Measurements from ENCODE around the gene MAN1B1. TPM values are rescaled to one million over a fixed set of nuclear protein-coding genes. Genes with fewer than 3 reads are reported as not detected.

The MAN1B1 gene
- total and polyA plus RNA-seq, 2 of the 8 experiments (the other 6 are each of a cell fraction or from before 2014, with no cell fraction given), result 33.7 to 36.3 TPM

- H3K79me2 ChIP-seq (ENCODE audit: control insufficient read depth in 1 of 2, insufficient read depth in 2 of 2, low read length in 2 of 2), result no peaks in the 10 kb centered on the region
Measured at GRCh38 chr9:137089232-137089947, 2.6 kb downstream of the MAN1B1 start.

More at GRCh38 chr9:137089232-137089947, 2.6 kb downstream of the MAN1B1 start:
- no peak overlapping the region for H2BK120ac ChIP-seq (replicated peaks; ENCODE audit: low read depth, low read length)
- H3K36me3 ChIP-seq (ENCODE audit: control insufficient read depth in 2 of 4, insufficient read depth in 4 of 4, low read length in 3 of 4), result no peaks in the 10 kb centered on the region; a peak in 1 of 8 replicates
- no peak overlapping the region for H4K91ac ChIP-seq (replicated peaks; ENCODE audit: insufficient read length, low read length)
- H3K4me3 ChIP-seq (ENCODE audit: extremely low read depth in 1 of 4, insufficient read depth in 2 of 4, low read depth in 3 of 4, low read length in 4 of 4), result no peak overlapping the region
- no peak for DNase-seq (ENCODE audit: low read depth in 1 of 2, low spot score in 2 of 2)
- no peak overlapping the region for H3K18ac ChIP-seq (ENCODE audit: extremely low read depth, low read length)
- ChIA-PET POLR2A (ENCODE audit: partially characterized antibody) (interaction anchor here (1.3 kb wide), 1 partner anchor 20 kb away, joined by 4 read pairs; no protein-coding TSS in a partner anchor), CTCF (ENCODE audit: partially characterized antibody) (interaction anchor here (0.8 to 7.8 kb wide), 6 partner anchors 9 to 147 kb away, joined by 3 to 80 read pairs (median 4); partner anchors contain the start of gene SAPCD2)
- H2BK12ac ChIP-seq (ENCODE audit: low read depth, low read length), result no peak overlapping the region
- H2AFZ ChIP-seq (ENCODE audit: low read length), result no peak overlapping the region
- H4K20me1 ChIP-seq (replicated peaks in 1 of 2; ENCODE audit: control insufficient read depth in 1 of 2, insufficient read depth in 2 of 2, low read length in 2 of 2), result no peaks in the 10 kb centered on the region
- H3K56ac ChIP-seq (replicated peaks; ENCODE audit: insufficient read length, low read depth, low read length), result no peak overlapping the region
- no peak overlapping the region for H2BK20ac ChIP-seq (ENCODE audit: low read length)
- H2BK5ac ChIP-seq (ENCODE audit: low read depth, low read length), result no peak overlapping the region
- no peaks in the 10 kb centered on the region for H3K9me3 ChIP-seq (ENCODE audit: insufficient read depth in 2 of 2, low read depth in 1 of 2, low read length in 1 of 2)
- peaks cover 0 to 9% (median 3%) of the 10 kb centered on the region in 4 experiments; a peak in 5 of 7 replicates for H3K27me3 ChIP-seq (replicated peaks in 1 of 4; ENCODE audit: control insufficient read depth in 3 of 4, extremely low read depth in 1 of 4, insufficient read depth in 3 of 4, low read length in 3 of 4)
- no peak overlapping the region for H3K27ac ChIP-seq (ENCODE audit: low read depth, low read length)
- H3K23me2 ChIP-seq (ENCODE audit: low read depth, low read length), result peaks cover 12% of the 10 kb centered on the region; the same call in 1 of the 2 replicates
- WGBS, 2 experiments (ENCODE audit: extremely low coverage in 1 of 2, insufficient coverage in 1 of 2, insufficient read length in 1 of 2, insufficient replicate concordance in 2 of 2, low coverage in 1 of 2, low lambda C conversion rate in 2 of 2, missing lambda C conversion rate in 1 of 2), result 89% methylated on average over 11 of the region's 11 CpGs; no CpG with 5 or more reads in 1 of the 2 experiments
- H3K79me1 ChIP-seq (ENCODE audit: low read depth, low read length), result no peaks in the 10 kb centered on the region
- no peak overlapping the region for H4K8ac ChIP-seq (ENCODE audit: extremely low read depth, insufficient read depth, low read length)
- H3K14ac ChIP-seq (ENCODE audit: insufficient read length), result no peak overlapping the region
- peaks cover 0 to 10% (median 4%) of the 10 kb centered on the region in 4 experiments; a peak in 4 of 7 replicates for H3K4me1 ChIP-seq (replicated peaks in 1 of 4; ENCODE audit: control insufficient read depth in 3 of 4, insufficient read depth in 4 of 4, low read length in 3 of 4)
- no peak overlapping the region for H3K4ac ChIP-seq (replicated peaks; ENCODE audit: insufficient read length, low read depth, low read length)
- no peak for TF ChIP-seq TEAD4 (IDR thresholded peaks at IDR 0.05; ENCODE audit: low read depth, low read length)
- TF ChIP-seq ATF3 (IDR thresholded peaks at IDR 0.05; ENCODE audit: insufficient read depth, low read depth, low read length), result no peak
- no peak for TF ChIP-seq NRF1 (IDR thresholded peaks at IDR 0.05; ENCODE audit: low read depth, low read length)
- TF ChIP-seq CEBPB (IDR thresholded peaks at IDR 0.05; ENCODE audit: low read depth, low read length), result no peak
- TF ChIP-seq BACH1 (IDR thresholded peaks at IDR 0.05; ENCODE audit: low read length), result no peak
- no peak for TF ChIP-seq EGR1 (IDR thresholded peaks at IDR 0.05; ENCODE audit: borderline replicate concordance, low read depth, low read length)
- no peak for TF ChIP-seq GTF2F1 (IDR thresholded peaks at IDR 0.05; ENCODE audit: borderline replicate concordance, low read depth, low read length)
- TF ChIP-seq CHD1 (IDR thresholded peaks at IDR 0.05; ENCODE audit: low read depth, low read length), result no peak
- TF ChIP-seq YY1 (IDR thresholded peaks at IDR 0.05; ENCODE audit: low read depth, low read length), result no peak
- no peak for TF ChIP-seq CBX8 (IDR thresholded peaks at IDR 0.05; ENCODE audit: borderline replicate concordance, low read depth, low read length)
- no peak for TF ChIP-seq BRCA1 (IDR thresholded peaks at IDR 0.05; ENCODE audit: low read depth, low read length)
- TF ChIP-seq RBBP5 (IDR thresholded peaks at IDR 0.05; ENCODE audit: borderline replicate concordance, low read depth, low read length), result no peak
- H3K23ac ChIP-seq (ENCODE audit: insufficient read length), result no peak overlapping the region
- no peak for FAIRE-seq
- no peak overlapping the region for H4K5ac ChIP-seq (ENCODE audit: insufficient read length, low read depth, low read length)
- no peak overlapping the region for H2AK5ac ChIP-seq (ENCODE audit: low read depth, low read length)
- H2BK15ac ChIP-seq (ENCODE audit: low read length), result no peak overlapping the region
- H3K9ac ChIP-seq (replicated peaks in 1 of 4; ENCODE audit: extremely low read depth in 1 of 4, low read depth in 3 of 4, low read length in 3 of 4), result no peak overlapping the region
- H3K4me2 ChIP-seq (ENCODE audit: insufficient read depth in 1 of 2, low read depth in 2 of 2, low read length in 2 of 2), result no peak overlapping the region
